ENCODE data around the gene DENND6B.

DENND6B gene

GRCh38 chr22:50357222-50357621, 30.4 kb upstream of the DENND6B start:
- no peak overlapping the region for H3K27ac ChIP-seq (ENCODE audit: low read depth, low read length)
- H3K27me3 ChIP-seq (ENCODE audit: insufficient read depth, low read length) = no peaks in the 10 kb centered on the region
- no peak overlapping the region for H3K9ac ChIP-seq (ENCODE audit: low read depth, low read length)
- no peaks in the 10 kb centered on the region for H3K9me3 ChIP-seq (ENCODE audit: insufficient read depth, low read depth, low read length)
- WGBS = no CpG with 5 or more reads among the region's 1 CpG
- peaks cover 11% of the 10 kb centered on the region; the same call in 1 of the 2 replicates for H3K36me3 ChIP-seq (ENCODE audit: insufficient read depth, low read length)
- no peaks in the 10 kb centered on the region for H3K4me1 ChIP-seq (ENCODE audit: insufficient read depth, low read length)
- no peak overlapping the region for H3K4me3 ChIP-seq (ENCODE audit: low read length)

GRCh38 chr22:50356186-50356585, 29.4 kb upstream of the DENND6B start:
- no peaks in the 10 kb centered on the region for H3K9me3 ChIP-seq (ENCODE audit: insufficient read depth, low read depth, low read length)
- WGBS = 98% methylated on average over 8 of the region's 8 CpGs
- H3K27ac ChIP-seq (ENCODE audit: low read depth, low read length) = no peak overlapping the region
- H3K36me3 ChIP-seq (ENCODE audit: insufficient read depth, low read length) = peaks cover 13% of the 10 kb centered on the region; the same call in 1 of the 2 replicates
- H3K9ac ChIP-seq (ENCODE audit: low read depth, low read length) = no peak overlapping the region
- H3K4me1 ChIP-seq (ENCODE audit: insufficient read depth, low read length) = no peaks in the 10 kb centered on the region
- no peak overlapping the region for H3K4me3 ChIP-seq (ENCODE audit: low read length)
- no peaks in the 10 kb centered on the region for H3K27me3 ChIP-seq (ENCODE audit: insufficient read depth, low read length)

GRCh38 chr22:50348058-50348457, 21.2 kb upstream of the DENND6B start:
- Histone ChIP-seq H3K4me1 (ENCODE audit: insufficient read depth, low read length) (no peaks in the 10 kb centered on the region), H3K36me3 (ENCODE audit: insufficient read depth, low read length) (peaks cover 7% of the 10 kb centered on the region; the same call in 1 of the 2 replicates), H3K4me3 (ENCODE audit: low read length) (no peak overlapping the region), H3K9ac (ENCODE audit: low read depth, low read length) (no peak overlapping the region), H3K27me3 (ENCODE audit: insufficient read depth, low read length) (no peaks in the 10 kb centered on the region), H3K9me3 (ENCODE audit: insufficient read depth, low read depth, low read length) (no peaks in the 10 kb centered on the region), H3K27ac (ENCODE audit: low read depth, low read length) (no peak overlapping the region)
- 85% methylated on average over 2 of the region's 2 CpGs for WGBS

GRCh38 chr22:50347157-50347556, 20.3 kb upstream of the DENND6B start:
- Histone ChIP-seq H3K4me1 (ENCODE audit: insufficient read depth, low read length) (no peaks in the 10 kb centered on the region), H3K36me3 (ENCODE audit: insufficient read depth, low read length) (0 out of 2 replicates have a peak, but pooled peaks cover 2% of the 10 kb centered on the region), H3K9ac (ENCODE audit: low read depth, low read length) (no peak overlapping the region), H3K9me3 (ENCODE audit: insufficient read depth, low read depth, low read length) (no peaks in the 10 kb centered on the region), H3K27me3 (ENCODE audit: insufficient read depth, low read length) (no peaks in the 10 kb centered on the region), H3K4me3 (ENCODE audit: low read length) (no peak overlapping the region), H3K27ac (ENCODE audit: low read depth, low read length) (no peak overlapping the region)
- WGBS = 92% methylated on average over 8 of the region's 8 CpGs

GRCh38 chr22:50346470-50346869, 19.7 kb upstream of the DENND6B start:
- no peaks in the 10 kb centered on the region for H3K4me1 ChIP-seq (ENCODE audit: insufficient read depth, low read length)
- 87% methylated on average over 8 of the region's 8 CpGs for whole genome bisulfite sequencing
- H3K9ac ChIP-seq (ENCODE audit: low read depth, low read length) = no peak overlapping the region
- no peaks in the 10 kb centered on the region for H3K27me3 ChIP-seq (ENCODE audit: insufficient read depth, low read length)
- H3K4me3 ChIP-seq (ENCODE audit: low read length) = no peak overlapping the region
- H3K9me3 ChIP-seq (ENCODE audit: insufficient read depth, low read depth, low read length) = no peaks in the 10 kb centered on the region
- 0 out of 2 replicates have a peak, but pooled peaks cover 2% of the 10 kb centered on the region for H3K36me3 ChIP-seq (ENCODE audit: insufficient read depth, low read length)
- H3K27ac ChIP-seq (ENCODE audit: low read depth, low read length) = no peak overlapping the region

GRCh38 chr22:50343541-50343935, 16.7 kb upstream of the DENND6B start:
- Histone ChIP-seq H3K36me3 (ENCODE audit: insufficient read depth, low read length) (no peaks in the 10 kb centered on the region), H3K4me1 (ENCODE audit: insufficient read depth, low read length) (no peaks in the 10 kb centered on the region), H3K9ac (ENCODE audit: low read depth, low read length) (peak overlapping the region; percentile 82), H3K27ac (ENCODE audit: low read depth, low read length) (peak overlapping the region; percentile 52; the same call in 1 of the 2 replicates), H3K9me3 (ENCODE audit: insufficient read depth, low read depth, low read length) (no peaks in the 10 kb centered on the region), H3K4me3 (ENCODE audit: low read length) (peak overlapping the region; percentile 83), H3K27me3 (ENCODE audit: insufficient read depth, low read length) (no peaks in the 10 kb centered on the region)
- WGBS = 0% methylated on average over 6 of the region's 9 CpGs

- Histone ChIP-seq H3K27ac (ENCODE audit: low read depth, low read length) (peak within 1 kb of the TSS; percentile 76), H3K9ac (ENCODE audit: low read depth, low read length) (peak within 1 kb of the TSS; percentile 82), H3K27me3 (ENCODE audit: insufficient read depth, low read length) (no peaks in the 10 kb centered on the region)
Observed at GRCh38 chr22:50342651-50343540, 16.1 kb upstream of the DENND6B start, which contains the start of gene PPP6R2. PPP6R2 (plus strand) TSS chr22:50343327; CDS start chr22:50393909, 50,582 bp downstream.

GRCh38 chr22:50341977-50342650, 15.3 kb upstream of the DENND6B start:
- no peaks in the 10 kb centered on the region for H3K9me3 ChIP-seq (ENCODE audit: insufficient read depth, low read depth, low read length)
- peak overlapping the region; percentile 83 for H3K4me3 ChIP-seq (ENCODE audit: low read length)
- H3K36me3 ChIP-seq (ENCODE audit: insufficient read depth, low read length) = no peaks in the 10 kb centered on the region
- peak overlapping the region; percentile 76; the same call in 1 of the 2 replicates for H3K27ac ChIP-seq (ENCODE audit: low read depth, low read length)
- peak overlapping the region; percentile 69 for H3K9ac ChIP-seq (ENCODE audit: low read depth, low read length)
- WGBS = 14% methylated on average over 25 of the region's 26 CpGs
- H3K27me3 ChIP-seq (ENCODE audit: insufficient read depth, low read length) = no peaks in the 10 kb centered on the region
- no peaks in the 10 kb centered on the region for H3K4me1 ChIP-seq (ENCODE audit: insufficient read depth, low read length)

More at GRCh38 chr22:50342651-50343540, 16.1 kb upstream of the DENND6B start, which contains the start of gene PPP6R2:
- H3K9me3 ChIP-seq (ENCODE audit: insufficient read depth, low read depth, low read length) = no peaks in the 10 kb centered on the region
- WGBS = under 1% methylated on average over 85 of the region's 87 CpGs
- peak within 1 kb of the TSS; percentile 83 for H3K4me3 ChIP-seq (ENCODE audit: low read length)
- H3K36me3 ChIP-seq (ENCODE audit: insufficient read depth, low read length) = no peaks in the 10 kb centered on the region
- no peaks in the 10 kb centered on the region for H3K4me1 ChIP-seq (ENCODE audit: insufficient read depth, low read length)

- no peaks in the 10 kb centered on the region for H3K27me3 ChIP-seq (ENCODE audit: insufficient read depth, low read length)
- H3K9ac ChIP-seq (ENCODE audit: low read depth, low read length) = no peak overlapping the region
- H3K36me3 ChIP-seq (ENCODE audit: insufficient read depth, low read length) = no peaks in the 10 kb centered on the region
- H3K4me3 ChIP-seq (ENCODE audit: low read length) = no peak overlapping the region
- WGBS = 82% methylated on average over 12 of the region's 12 CpGs
- no peaks in the 10 kb centered on the region for H3K4me1 ChIP-seq (ENCODE audit: insufficient read depth, low read length)
- H3K9me3 ChIP-seq (ENCODE audit: insufficient read depth, low read depth, low read length) = no peaks in the 10 kb centered on the region
- H3K27ac ChIP-seq (ENCODE audit: low read depth, low read length) = no peak overlapping the region
Observed at GRCh38 chr22:50339945-50340879, 13.4 kb upstream of the DENND6B start.

- H3K4me3 ChIP-seq (ENCODE audit: low read length) = no peak overlapping the region
- H3K9ac ChIP-seq (ENCODE audit: low read depth, low read length) = no peak overlapping the region
- H3K9me3 ChIP-seq (ENCODE audit: insufficient read depth, low read depth, low read length) = no peaks in the 10 kb centered on the region
- no peak overlapping the region for H3K27ac ChIP-seq (ENCODE audit: low read depth, low read length)
- no peaks in the 10 kb centered on the region for H3K27me3 ChIP-seq (ENCODE audit: insufficient read depth, low read length)
- 94% methylated on average over 4 of the region's 4 CpGs for WGBS
- H3K4me1 ChIP-seq (ENCODE audit: insufficient read depth, low read length) = no peaks in the 10 kb centered on the region
- no peaks in the 10 kb centered on the region for H3K36me3 ChIP-seq (ENCODE audit: insufficient read depth, low read length)
Observed at GRCh38 chr22:50338860-50339462, 12.1 kb upstream of the DENND6B start.
